Fibroblast of villous mesenchyme (primary cell): Measurements from ENCODE around the gene MRPL42. TPM values are rescaled to one million over a fixed set of nuclear protein-coding genes. Genes with fewer than 3 reads are reported as not detected.
"Not testable (repeated sequence)": the region's sequence is repeated elsewhere in the genome, so short reads cannot be mapped to it uniquely, and the experiment has no call there.

Source experiments
- DNase-seq: peaks from one replicate; pipeline ENCODE4 v3.0.0-alpha.2; 2010; ENCODE audit warnings: low read depth
- H3K4me3 ChIP-seq: 2 replicates; pipeline ENCODE4 v1.5.1; 2011; ENCODE audit warnings: low read depth, mild to moderate bottlenecking, low read length
- CTCF ChIP-seq: IDR thresholded peaks from 2 replicates; pipeline ENCODE4 v1.5.1; 2012; ENCODE audit warnings: low read depth, mild to moderate bottlenecking, low read length; ENCODE audit not compliant: insufficient read depth
- total RNA-seq: library from RNA; depleted of rRNA; stranded (reverse); fragments of >200 nt; gene quantifications from 2 replicates; pipeline ENCODE4 v1.2.3, GENCODE V29; 2012

The MRPL42 gene
- total RNA-seq, 1 donor, result 57.0 TPM

DNA sequence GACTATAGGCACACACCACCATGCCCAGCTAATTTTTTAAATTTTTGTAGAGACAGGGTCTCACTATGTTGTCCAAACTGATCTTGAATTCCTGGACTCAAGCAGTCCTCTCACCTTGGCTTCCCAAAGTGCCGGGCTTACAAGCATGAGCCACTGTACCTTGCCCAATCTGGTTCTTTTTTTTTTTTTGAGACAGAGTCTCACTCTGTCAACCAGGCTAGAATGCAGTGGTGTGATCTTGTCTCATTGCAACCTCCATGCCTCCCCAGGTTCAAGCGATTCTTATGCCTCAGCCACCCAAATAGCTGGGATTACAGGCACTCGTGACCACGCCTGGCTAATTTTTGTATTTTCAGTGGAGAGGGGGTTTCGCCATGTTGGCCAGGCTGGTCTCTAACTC is 15.4 kb downstream of the MRPL42 start:
- TF ChIP-seq CTCF, result no peak
- DNase-seq, result no peak
- no peak overlapping the region for H3K4me3 ChIP-seq

- TF ChIP-seq CTCF, result no peak
- no peak for DNase-seq
- H3K4me3 ChIP-seq, result no peak overlapping the region
Observed at GRCh38 chr12:93483151-93483807, 16.0 kb downstream of the MRPL42 start.

DNA sequence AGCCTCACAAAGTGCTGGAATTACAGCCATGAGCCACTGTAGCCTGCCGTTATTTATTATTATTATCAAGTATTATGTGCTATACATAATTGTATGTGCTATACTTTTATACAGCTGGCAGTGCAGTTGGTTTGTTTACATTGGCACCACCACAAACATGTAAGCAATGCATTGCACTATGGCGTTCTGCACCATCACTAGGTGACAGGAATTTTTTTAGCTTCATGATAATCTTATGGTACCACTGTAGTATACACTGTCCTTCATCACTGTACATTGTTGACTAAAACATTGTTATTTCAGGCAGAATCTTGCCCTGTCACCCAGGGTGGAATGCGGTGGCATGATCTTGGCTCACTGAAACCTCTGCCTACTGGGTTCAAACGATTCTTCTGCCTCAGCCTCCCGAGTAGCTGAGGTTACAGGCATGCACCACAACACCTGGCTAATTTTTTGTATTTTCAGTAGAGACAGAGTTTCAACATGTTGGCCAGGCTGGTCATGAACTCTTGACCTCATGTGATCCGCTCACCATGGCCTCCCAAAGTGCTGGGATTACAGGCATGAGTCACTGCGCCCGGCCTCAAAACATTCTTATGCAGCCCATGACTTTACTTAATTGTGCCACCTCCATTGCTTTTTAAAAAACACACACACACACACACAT is 17.1 kb downstream of the MRPL42 start:
- no peak for TF ChIP-seq CTCF
- DNase-seq, result peak; percentile 71
- no peak overlapping the region for H3K4me3 ChIP-seq

GRCh38 chr12:93492808-93493207 is 25.5 kb downstream of the MRPL42 start:
- not testable (repeated sequence) for DNase-seq, H3K4me3 ChIP-seq

- no peak overlapping the region for H3K4me3 ChIP-seq
- no peak for TF ChIP-seq CTCF
- no peak for DNase-seq
Observed at GRCh38 chr12:93494096-93494495, 26.8 kb downstream of the MRPL42 start.

DNA sequence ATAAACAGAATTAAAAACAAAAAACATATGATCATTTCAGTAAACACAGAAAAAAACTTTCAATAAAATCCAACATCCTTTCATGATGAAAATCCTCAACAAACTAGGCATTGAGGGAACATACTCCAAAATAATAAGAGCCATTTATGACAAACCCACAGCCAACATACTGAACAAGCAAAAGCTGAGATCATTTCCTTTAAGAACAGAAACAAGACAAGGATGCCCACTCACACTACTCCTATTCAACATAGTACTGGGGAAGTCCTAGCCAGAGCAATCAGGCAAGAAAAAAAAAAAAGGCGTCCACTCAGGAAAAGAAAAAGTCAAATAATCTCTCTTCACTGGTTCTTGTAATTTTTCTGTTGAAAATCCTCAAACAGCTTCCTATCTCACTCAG is 30.1 kb downstream of the MRPL42 start:
- no peak for DNase-seq
- H3K4me3 ChIP-seq, result no peak overlapping the region
- TF ChIP-seq CTCF, result no peak

- not testable (repeated sequence) for DNase-seq, H3K4me3 ChIP-seq
Observed at GRCh38 chr12:93498813-93499212, 31.5 kb downstream of the MRPL42 start.

DNA sequence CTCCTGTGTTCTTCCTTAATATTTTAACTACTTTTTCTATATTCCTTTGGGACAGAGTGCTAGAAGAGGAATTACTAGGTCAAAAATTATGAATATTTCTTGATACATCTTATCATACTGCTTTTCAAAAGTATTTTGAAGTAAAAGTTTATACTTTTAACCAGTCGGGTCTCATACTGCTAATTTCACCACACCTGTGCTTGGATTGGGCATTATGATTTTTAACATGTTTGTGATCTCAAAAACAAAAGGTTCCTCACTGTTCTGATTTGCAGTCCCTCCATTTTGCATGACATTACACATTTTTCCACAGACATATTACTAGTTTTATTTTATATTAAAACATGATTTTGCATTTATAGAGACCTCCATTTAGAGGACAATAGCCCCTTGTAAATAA is 32.9 kb downstream of the MRPL42 start:
- no peak overlapping the region for H3K4me3 ChIP-seq
- DNase-seq, result no peak
- no peak for TF ChIP-seq CTCF
